SK-N-SH (cell line): ENCODE results near the gene SPDYE16. TPM values are rescaled to one million over a fixed set of nuclear protein-coding genes. Genes with fewer than 3 reads are reported as not detected.
A peak's percentile ranks its signal among the peaks of the same experiment; 100 is the strongest.
"Not testable (repeated sequence)": the region's sequence is repeated elsewhere in the genome, so short reads cannot be mapped to it uniquely, and the experiment has no call there.

Source experiments
- CTCF ChIA-PET: fragments of 300-600, 350-600 bp; formaldehyde crosslinking; extraction: SDS; loops from one replicate; lab custom pipeline; 2021; lab: Yijun Ruan, JAX
- POLR2A ChIA-PET: fragments of 350-600 bp; sonication (Branson Sonifier 250); formaldehyde crosslinking; extraction: SDS; loops from one replicate; lab custom pipeline; 2020; ENCODE audit warnings: antibody characterized with exemption, inconsistent platforms; lab: Yijun Ruan, JAX
- DNase-seq: peaks from one replicate; pipeline ENCODE4 v3.0.0; 2012
- H2AFZ ChIP-seq: fragments of 200-600 bp; sonication (generic); 2 replicates; pipeline ENCODE4 v1.8.1; 2016; ENCODE audit warnings: antibody characterized with exemption, mild to moderate bottlenecking, low read depth
- H3F3A ChIP-seq: fragments of 200-600 bp; sonication (generic); replicated peaks from 2 replicates; pipeline ENCODE3; 2016; ENCODE audit warnings: antibody characterized with exemption, mild to moderate bottlenecking; ENCODE audit not compliant: insufficient read depth
- H3K27ac ChIP-seq, 2 experiments: fragments of 200-500 bp in 1 of 2; fragments of 200-600 bp in 1 of 2; sonication (Bioruptor generic) in 1 of 2; sonication (generic), shearing (Covaris generic) in 1 of 2; 2 replicates each; pipeline versions ENCODE4 v1.5.1 to v1.6.1; 2014 to 2016; ENCODE audit warnings: low read depth in 2 of 2, inconsistent platforms in 1 of 2, low read length in 1 of 2, mild to moderate bottlenecking in 1 of 2, mixed read lengths in 1 of 2
- H3K27me3 ChIP-seq: fragments of 200-600 bp; sonication (generic), shearing (Covaris generic); 2 replicates; pipeline ENCODE4 v1.6.1; 2016; ENCODE audit warnings: mixed run types; ENCODE audit not compliant: insufficient read depth
- H3K36me3 ChIP-seq, 2 experiments: fragments of 200-500 bp in 1 of 2; fragments of 200-600 bp in 1 of 2; sonication (Bioruptor generic) in 1 of 2; sonication (generic) in 1 of 2; replicated peaks in 1 of 2; 2 replicates each; pipeline versions ENCODE3 to v1.5.1; 2014 to 2016; ENCODE audit warnings: low read length in 1 of 2, mild to moderate bottlenecking in 1 of 2; ENCODE audit not compliant: insufficient read depth in 2 of 2, control insufficient read depth in 1 of 2
- H3K4me1 ChIP-seq, 2 experiments: fragments of 200-500 bp in 1 of 2; fragments of 200-600 bp in 1 of 2; sonication (Bioruptor generic) in 1 of 2; sonication (generic), shearing (Covaris generic) in 1 of 2; 2 replicates each; pipeline versions ENCODE4 v1.5.1 to v1.6.1; 2014 to 2016; ENCODE audit warnings: low read depth in 1 of 2, low read length in 1 of 2, mixed run types in 1 of 2; ENCODE audit not compliant: insufficient read depth in 2 of 2, control insufficient read depth in 1 of 2
- H3K4me2 ChIP-seq: fragments of 200-600 bp; sonication (generic), shearing (Covaris generic); 2 replicates; pipeline ENCODE4 v1.6.1; 2017; ENCODE audit warnings: mixed run types
- H3K4me3 ChIP-seq, 2 experiments: fragments of 200-500 bp in 1 of 2; fragments of 200-600 bp in 1 of 2; sonication (Bioruptor generic) in 1 of 2; sonication (generic), shearing (Covaris generic) in 1 of 2; 2 replicates each; pipeline versions ENCODE4 v1.5.1 to v1.8.1; 2014 to 2016; ENCODE audit warnings: low read depth in 2 of 2, inconsistent platforms in 1 of 2, low read length in 1 of 2, mild to moderate bottlenecking in 1 of 2, mixed read lengths in 1 of 2, moderate library complexity in 1 of 2
- H3K79me2 ChIP-seq: fragments of 200-600 bp; sonication (generic); 2 replicates; pipeline ENCODE4 v1.8.1; 2017; ENCODE audit warnings: mild to moderate bottlenecking; ENCODE audit not compliant: insufficient read depth
- H3K9ac ChIP-seq: fragments of 200-600 bp; sonication (generic); 2 replicates; pipeline ENCODE4 v1.6.1; 2017; ENCODE audit warnings: mixed run types
- H3K9me2 ChIP-seq: fragments of 200-600 bp; sonication (generic); 2 replicates; pipeline ENCODE4 v1.6.1; 2017; ENCODE audit warnings: mixed run types
- H3K9me3 ChIP-seq: fragments of 200-600 bp; sonication (generic); 2 replicates; pipeline ENCODE4 v1.6.1; 2017; ENCODE audit warnings: mixed run types, mild to moderate bottlenecking, moderate library complexity
- H4K20me1 ChIP-seq: fragments of 200-600 bp; sonication (generic); 2 replicates; pipeline ENCODE4 v1.6.1; 2017; ENCODE audit warnings: mild to moderate bottlenecking, mixed run types; ENCODE audit not compliant: insufficient read depth
- ELF1 ChIP-seq: IDR thresholded peaks from 2 replicates; pipeline ENCODE4 v1.4.0; 2012
- EP300 ChIP-seq, 2 experiments: IDR thresholded peaks; 2 replicates each; pipeline versions ENCODE4 v1.4.0 to v1.6.1; 2012; ENCODE audit warnings: borderline replicate concordance in 1 of 2, low read depth in 1 of 2, low read length in 1 of 2
- FOSL2 ChIP-seq: IDR thresholded peaks from 2 replicates; pipeline ENCODE4 v1.4.0; 2012; ENCODE audit warnings: low read depth, mild to moderate bottlenecking, moderate library complexity, borderline replicate concordance
- JUND ChIP-seq: IDR thresholded peaks from 2 replicates; pipeline ENCODE4 v1.4.0; 2012
- MAX ChIP-seq: IDR thresholded peaks from 2 replicates; pipeline ENCODE4 v1.4.0; 2012; ENCODE audit warnings: low read depth
- NFIC ChIP-seq: IDR thresholded peaks from 2 replicates; pipeline ENCODE4 v1.4.0; 2012; ENCODE audit warnings: borderline replicate concordance
- PBX3 ChIP-seq: IDR thresholded peaks from 2 replicates; pipeline ENCODE4; 2012
- RXRA ChIP-seq: IDR thresholded peaks from 2 replicates; pipeline ENCODE4 v1.4.0; 2012; ENCODE audit warnings: low read depth, mild to moderate bottlenecking, borderline replicate concordance
- SIN3A ChIP-seq: IDR thresholded peaks from 2 replicates; pipeline ENCODE4 v1.6.1; 2012; ENCODE audit warnings: low read depth, mild to moderate bottlenecking, low read length, moderate library complexity, borderline replicate concordance
- TCF12 ChIP-seq: IDR thresholded peaks from 2 replicates; pipeline ENCODE4 v1.4.0; 2012
- WGBS: methylation state at CpG from one replicate; pipeline ENCODE4 v1.1.6; 2017; ENCODE audit warnings: low lambda C conversion rate; 5-methylcytosine and 5-hydroxymethylcytosine counted together
- polyA plus RNA-seq, 3 experiments: library from polyadenylated mRNA; depleted of rRNA; stranded (reverse); fragments of >200 nt; gene quantifications; 2 replicates each; pipeline ENCODE4 v1.2.3, GENCODE V29; 2012

The SPDYE16 gene
- polyA plus RNA-seq, 1 of the 3 experiments (the other 2 are of a cell fraction): 0.10 TPM

- CTCF ChIA-PET, H3K9me3 ChIP-seq, H2AFZ ChIP-seq, H4K20me1 ChIP-seq, H3K9me2 ChIP-seq, POLR2A ChIA-PET, H3K27me3 ChIP-seq, DNase-seq, H3K36me3 ChIP-seq: not testable (repeated sequence)
- peaks cover 60% of the 10 kb centered on the region for H3K79me2 ChIP-seq
- H3K27ac ChIP-seq: peak overlapping the region; percentile 84 to 92
- H3F3A ChIP-seq: peaks cover 37% of the 10 kb centered on the region
- H3K4me2 ChIP-seq: peak overlapping the region; percentile 79
- peak overlapping the region in 1 of 2 experiments; percentile 28; a peak in 1 of 4 replicates for H3K4me3 ChIP-seq
- WGBS: 56% methylated on average over 5 of the region's 5 CpGs
- TF ChIP-seq PBX3: peak; percentile 79
- peak; percentile 71 for TF ChIP-seq NFIC
- peak; percentile 33; the same call in 1 of the 2 replicates for TF ChIP-seq SIN3A
- peak; percentile 81 for TF ChIP-seq TCF12
- peaks cover 0 to 34% of the 10 kb centered on the region in 2 experiments for H3K4me1 ChIP-seq
- peak overlapping the region; percentile 59; the same call in 1 of the 2 replicates for H3K9ac ChIP-seq
Observed at GRCh38 chr7:76583636-76584281, 40.7 kb upstream of the SPDYE16 start.

GRCh38 chr7:76582848-76583631 lies 39.9 kb upstream of the SPDYE16 start:
- H3K27me3 ChIP-seq, H3K36me3 ChIP-seq, H3K9me2 ChIP-seq, H3K9me3 ChIP-seq, CTCF ChIA-PET, H4K20me1 ChIP-seq, POLR2A ChIA-PET, DNase-seq, H2AFZ ChIP-seq: not testable (repeated sequence)
- Histone ChIP-seq H3K4me3 (peak overlapping the region in 1 of 2 experiments; percentile 28; a peak in 1 of 4 replicates), H3F3A (peaks cover 40% of the 10 kb centered on the region), H3K4me1 (peaks cover 0 to 30% of the 10 kb centered on the region in 2 experiments), H3K79me2 (peaks cover 61% of the 10 kb centered on the region), H3K4me2 (peak overlapping the region; percentile 79), H3K27ac (peak overlapping the region; percentile 84 to 92; a peak in 3 of 4 replicates), H3K9ac (peak overlapping the region; percentile 59; the same call in 1 of the 2 replicates)
- WGBS: 27% methylated on average over 2 of the region's 2 CpGs
- peak in 1 of 2 experiments; percentile 41; a peak in 2 of 4 replicates for TF ChIP-seq EP300 (IDR thresholded peaks at IDR 0.05; ENCODE audit: borderline replicate concordance in 1 of 2, low read depth in 1 of 2, low read length in 1 of 2)
- peak; percentile 63; the same call in 1 of the 2 replicates for TF ChIP-seq RXRA
- peak; percentile 70 for TF ChIP-seq JUND
- 0 out of 2 replicates have a peak, but pooled peaks have one; percentile 23 for TF ChIP-seq MAX
- 0 out of 2 replicates have a peak, but pooled peaks have one; percentile 32 for TF ChIP-seq SIN3A
- peak; percentile 78 for TF ChIP-seq FOSL2
- TF ChIP-seq ELF1: peak; percentile 20; the same call in 1 of the 2 replicates
- TF ChIP-seq NFIC: peak; percentile 91
- peak; percentile 20; the same call in 1 of the 2 replicates for TF ChIP-seq PBX3
- TF ChIP-seq TCF12: peak; percentile 59
